Measurements from ENCODE around the gene TRIM5.
A peak's percentile ranks its signal among the peaks of the same experiment; 100 is the strongest.
"Not testable (repeated sequence)": the region's sequence is repeated elsewhere in the genome, so short reads cannot be mapped to it uniquely, and the experiment has no call there.

TRIM5 gene, protein sequence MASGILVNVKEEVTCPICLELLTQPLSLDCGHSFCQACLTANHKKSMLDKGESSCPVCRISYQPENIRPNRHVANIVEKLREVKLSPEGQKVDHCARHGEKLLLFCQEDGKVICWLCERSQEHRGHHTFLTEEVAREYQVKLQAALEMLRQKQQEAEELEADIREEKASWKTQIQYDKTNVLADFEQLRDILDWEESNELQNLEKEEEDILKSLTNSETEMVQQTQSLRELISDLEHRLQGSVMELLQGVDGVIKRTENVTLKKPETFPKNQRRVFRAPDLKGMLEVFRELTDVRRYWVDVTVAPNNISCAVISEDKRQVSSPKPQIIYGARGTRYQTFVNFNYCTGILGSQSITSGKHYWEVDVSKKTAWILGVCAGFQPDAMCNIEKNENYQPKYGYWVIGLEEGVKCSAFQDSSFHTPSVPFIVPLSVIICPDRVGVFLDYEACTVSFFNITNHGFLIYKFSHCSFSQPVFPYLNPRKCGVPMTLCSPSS

DNA sequence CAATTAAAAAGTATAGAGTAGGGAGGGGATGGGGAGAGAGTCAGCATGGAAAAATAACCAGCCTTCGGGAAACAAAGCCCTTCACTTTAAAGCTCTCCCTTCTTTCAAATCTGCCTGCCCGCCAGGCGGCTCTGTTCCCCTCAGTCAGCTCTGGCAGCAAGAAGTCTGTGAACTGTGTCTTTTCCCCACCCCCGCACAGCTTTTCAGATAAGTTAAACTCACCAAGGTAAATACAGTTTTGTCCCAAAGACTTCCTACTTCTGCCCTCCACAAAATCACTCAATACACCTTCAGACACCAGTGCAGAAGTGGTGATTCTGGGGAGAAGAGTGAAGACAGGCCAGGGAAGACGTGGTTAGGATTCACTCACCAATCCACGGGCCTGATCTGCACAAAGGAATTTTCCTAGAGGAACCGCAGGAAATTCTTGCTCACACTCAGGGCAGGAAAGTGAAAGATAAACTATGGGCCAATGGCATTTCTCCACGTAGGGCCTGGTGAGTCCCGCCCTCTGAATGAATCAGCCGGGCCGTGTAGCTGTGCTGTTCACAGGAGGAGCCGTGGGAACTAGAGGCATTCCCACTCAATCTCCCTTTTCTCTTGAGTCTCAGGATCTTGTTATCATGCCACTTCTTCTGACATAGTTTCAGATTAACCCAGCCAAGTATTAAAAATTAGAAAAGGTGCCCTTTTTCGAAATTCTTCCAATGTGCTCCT, at the start of gene TRIM5:
Gene TRIM5 (minus strand): TSS at position 429 of the 717 bp plus-strand sequence. CDS start 4,897 bp downstream, outside the sequence.
- DNase-seq = peak; percentile 98

DNA sequence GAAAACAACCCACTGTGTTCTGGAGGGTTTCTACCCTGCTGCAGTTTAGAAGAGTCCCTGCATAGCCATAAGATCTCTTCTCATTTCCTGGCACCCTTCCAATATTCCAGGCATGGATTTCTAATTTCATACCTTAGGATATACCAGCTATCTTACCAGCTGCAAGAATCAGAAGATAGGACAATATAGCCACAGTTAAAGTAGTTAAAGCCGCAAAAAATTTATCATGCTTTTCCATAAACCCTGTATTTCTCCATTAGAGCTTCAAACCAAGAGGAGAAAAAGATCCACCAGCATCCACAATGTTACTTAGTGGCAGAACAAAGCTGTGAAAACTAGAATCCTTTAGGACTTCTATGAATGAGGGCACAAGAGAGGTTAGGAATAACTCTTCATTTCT, 42.8 kb upstream of the TRIM5 start:
- DNase-seq = no peak

DNA sequence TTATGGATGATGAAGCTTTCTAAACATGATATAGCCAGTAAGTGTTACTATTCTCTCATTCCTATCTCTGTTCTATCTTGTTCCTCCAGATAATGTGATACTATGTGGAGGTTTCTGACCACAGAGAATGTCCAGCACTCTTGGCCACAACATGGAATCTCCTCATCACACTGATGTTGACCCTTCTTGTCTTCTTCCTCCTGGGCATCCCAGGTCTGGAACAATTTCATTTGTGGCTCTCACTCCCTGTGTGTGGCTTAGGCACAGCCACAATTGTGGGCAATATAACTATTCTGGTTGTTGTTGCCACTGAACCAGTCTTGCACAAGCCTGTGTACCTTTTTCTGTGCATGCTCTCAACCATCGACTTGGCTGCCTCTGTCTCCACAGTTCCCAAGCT, 41.5 kb upstream of the TRIM5 start:
- DNase-seq = no peak

- DNase-seq = no peak
Measured at GRCh38 chr11:5722622-5723021, 37.7 kb upstream of the TRIM5 start.

DNA sequence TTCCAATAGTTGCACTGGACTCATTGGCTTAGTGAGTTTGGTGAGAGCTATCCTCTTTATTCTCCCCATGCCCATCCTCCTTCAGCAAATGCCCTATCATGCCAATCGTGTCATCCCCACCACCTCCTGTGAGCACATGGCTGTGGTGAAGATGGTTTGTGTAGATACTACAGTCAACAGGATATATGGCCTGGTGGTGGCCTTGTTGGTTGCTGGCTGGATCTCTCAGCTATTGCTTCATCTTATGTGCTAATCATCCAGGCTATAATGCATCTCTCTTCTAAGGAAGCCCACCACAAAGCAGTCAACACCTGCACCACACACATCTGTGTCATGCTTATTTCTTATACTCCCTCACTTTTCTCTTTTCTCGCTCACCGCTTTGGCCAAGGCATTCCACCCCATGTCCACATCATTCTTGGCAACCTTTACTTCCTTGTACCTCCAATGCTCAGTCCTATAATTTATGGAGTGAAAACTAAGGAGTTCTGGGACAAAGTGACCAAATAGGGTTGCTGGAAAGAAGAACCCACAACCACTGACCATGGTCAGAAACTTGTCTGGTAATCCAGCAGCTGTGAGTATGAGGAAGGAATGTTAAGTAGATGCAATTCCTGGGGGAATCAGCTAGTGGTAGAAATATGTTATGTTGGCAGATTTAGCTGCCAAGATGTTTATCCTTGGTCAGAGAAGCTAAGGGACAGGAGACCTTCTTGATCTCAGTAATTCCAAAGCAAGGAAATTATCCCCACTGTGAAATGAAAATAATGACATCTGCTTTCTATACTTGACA, 35.0 kb upstream of the TRIM5 start:
- DNase-seq = no peak

- not testable (repeated sequence) for DNase-seq
Measured at GRCh38 chr11:5716518-5716917, 31.6 kb upstream of the TRIM5 start.

DNA sequence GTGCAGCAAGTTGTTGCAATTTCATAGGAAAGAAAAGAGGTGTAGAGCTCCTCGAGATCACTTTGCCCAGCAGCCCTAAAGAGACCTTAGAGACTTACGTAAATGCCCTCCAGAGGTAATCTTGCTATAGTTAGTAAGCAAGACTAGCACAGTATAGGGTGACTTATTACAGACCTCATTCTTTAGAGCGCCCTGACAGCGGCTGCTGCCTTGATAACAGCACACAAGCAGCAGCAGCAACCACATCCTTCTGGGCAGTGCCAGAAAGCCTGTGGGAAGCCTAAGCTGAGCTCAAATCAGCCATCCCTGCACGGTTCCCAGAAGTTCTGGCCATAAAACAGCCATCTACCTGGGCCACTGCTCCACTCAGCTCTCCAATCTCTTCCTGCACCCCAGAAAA, 28.8 kb upstream of the TRIM5 start:
- no peak for DNase-seq

DNA sequence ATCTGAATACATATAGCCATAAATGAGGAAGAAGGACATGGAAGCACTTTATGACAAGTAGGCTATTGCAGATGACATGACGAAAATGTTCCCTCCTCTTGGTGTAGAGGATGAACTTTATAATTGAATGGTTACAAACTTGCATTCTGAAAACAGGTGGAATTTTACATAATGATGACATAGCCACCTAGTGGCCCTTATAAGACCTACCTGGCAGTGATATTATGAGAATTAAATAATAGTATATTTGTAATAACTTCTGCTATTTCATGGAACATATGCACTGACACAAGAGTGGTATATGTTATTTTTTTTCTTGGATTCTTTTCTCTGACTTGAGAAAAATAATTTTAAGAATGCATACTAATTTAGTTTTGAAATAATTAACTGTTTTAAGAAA, 27.6 kb upstream of the TRIM5 start:
- DNase-seq = no peak

GRCh38 chr11:5705688-5706087, 20.8 kb upstream of the TRIM5 start:
- no peak for DNase-seq

DNA sequence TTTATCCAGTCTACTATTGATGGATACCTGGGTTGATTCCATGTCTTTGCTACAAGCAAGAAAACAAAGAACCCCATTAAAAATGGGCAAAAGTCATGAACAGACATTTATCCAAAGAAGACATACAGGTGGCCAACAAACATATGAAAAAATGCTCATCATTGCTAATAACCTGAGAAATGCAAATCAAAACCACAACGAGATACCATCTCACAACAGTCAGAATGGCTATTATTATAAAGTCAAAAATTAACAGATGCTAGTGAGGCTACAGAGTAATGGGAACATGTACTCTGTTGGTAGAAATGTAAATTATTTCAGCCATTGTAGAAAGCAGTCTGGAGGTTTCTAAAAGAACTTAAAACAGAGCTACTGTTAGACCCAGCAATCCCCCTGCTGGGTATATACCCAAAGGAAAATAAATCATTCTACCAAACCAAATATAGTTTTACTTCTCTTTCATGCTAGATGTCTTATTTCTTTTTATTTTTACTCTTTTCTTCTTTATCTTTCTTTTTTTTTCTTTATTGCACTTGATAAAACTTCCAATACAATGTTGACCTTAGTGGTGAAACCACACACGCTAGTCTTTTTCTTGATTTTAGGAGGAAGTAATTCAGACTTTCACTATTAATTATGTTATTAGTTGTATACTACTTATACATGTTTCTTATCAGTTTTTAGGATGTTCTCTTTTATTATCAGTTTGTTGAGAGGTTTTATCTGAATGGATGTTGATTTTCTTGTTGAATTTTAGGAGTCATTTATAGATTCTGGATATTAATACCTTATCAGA, 19.1 kb upstream of the TRIM5 start:
- no peak for DNase-seq

DNA sequence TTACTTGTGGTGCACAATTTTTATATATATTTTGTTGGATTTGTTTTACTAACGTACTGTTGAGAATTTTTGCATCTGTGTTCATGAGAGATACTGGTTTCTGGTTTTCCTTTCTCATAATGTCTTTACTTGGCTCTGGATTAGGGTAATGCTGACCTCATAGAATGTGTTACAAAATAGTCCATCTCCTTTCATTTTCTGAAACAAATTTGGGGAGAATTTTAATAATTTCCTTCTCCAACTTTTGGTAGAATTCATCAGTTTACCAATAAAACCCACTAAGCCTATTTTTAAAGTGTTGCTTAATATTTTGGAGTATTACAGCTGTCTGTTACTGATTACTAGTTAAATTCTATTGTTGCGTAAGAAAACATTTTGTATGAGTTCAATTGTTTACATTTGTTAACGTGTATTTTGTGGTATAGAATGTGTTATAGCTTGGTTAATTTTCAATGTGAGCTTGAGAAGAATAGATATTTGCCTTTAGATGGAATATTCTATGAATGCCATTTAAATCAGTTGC, 16.2 kb upstream of the TRIM5 start:
- no peak for DNase-seq

DNA sequence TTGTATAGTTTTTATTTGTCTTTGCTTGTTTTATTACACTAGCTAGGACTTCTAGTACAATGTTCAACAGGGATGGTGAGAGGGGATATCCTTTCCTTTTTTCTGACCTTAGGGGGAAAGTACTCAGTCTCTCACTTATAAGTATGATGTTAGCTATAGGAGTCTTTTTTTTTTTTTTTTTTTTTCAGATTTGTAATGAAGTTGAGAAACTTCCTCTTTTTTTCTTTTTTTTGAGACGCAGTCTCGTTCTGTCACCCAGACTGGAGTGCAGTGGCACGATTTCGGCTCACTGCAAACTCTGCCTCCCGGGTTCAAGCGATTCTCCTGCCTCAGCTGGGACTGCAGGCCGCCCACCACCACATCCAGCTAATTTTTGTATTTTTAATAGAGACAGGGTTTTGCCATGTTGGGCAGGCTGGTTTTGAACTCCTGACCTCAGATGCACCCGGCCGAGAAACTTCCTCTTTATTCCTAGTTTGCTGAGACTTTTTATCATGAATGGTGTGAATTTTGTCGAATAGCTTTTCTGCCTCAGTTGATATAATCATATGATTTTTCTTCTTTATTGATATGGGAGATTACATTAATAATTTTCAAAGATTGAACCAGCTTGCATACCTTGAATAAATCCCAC, 15.7 kb upstream of the TRIM5 start:
- DNase-seq = no peak

- no peak for DNase-seq
Measured at GRCh38 chr11:5698281-5698680, 13.4 kb upstream of the TRIM5 start.

DNA sequence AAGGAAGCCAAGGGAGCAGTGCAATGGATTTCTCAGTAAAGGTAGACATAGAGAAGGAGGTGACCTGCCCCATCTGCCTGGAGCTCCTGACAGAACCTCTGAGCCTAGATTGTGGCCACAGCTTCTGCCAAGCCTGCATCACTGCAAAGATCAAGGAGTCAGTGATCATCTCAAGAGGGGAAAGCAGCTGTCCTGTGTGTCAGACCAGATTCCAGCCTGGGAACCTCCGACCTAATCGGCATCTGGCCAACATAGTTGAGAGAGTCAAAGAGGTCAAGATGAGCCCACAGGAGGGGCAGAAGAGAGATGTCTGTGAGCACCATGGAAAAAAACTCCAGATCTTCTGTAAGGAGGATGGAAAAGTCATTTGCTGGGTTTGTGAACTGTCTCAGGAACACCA, 11.3 kb upstream of the TRIM5 start:
- no peak for DNase-seq

DNA sequence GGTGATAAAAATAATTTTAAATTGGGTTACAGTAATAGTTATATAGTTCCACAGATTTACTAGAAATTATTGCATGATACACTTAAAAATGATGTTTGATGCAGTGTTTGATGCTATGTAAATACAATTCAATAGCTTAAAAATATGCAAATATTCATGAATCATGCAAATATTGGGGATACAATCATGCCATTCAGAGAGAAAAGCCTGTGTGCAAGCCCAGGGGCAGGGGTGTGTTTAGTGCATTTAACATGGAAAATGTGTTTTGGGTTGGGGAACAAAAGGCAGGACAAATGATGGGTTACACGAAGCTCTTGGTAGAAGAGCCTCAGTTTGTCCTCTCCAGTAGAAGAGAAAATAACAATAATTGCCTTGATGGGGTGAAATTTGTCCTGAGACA, 10.7 kb upstream of the TRIM5 start:
- DNase-seq = no peak

DNA sequence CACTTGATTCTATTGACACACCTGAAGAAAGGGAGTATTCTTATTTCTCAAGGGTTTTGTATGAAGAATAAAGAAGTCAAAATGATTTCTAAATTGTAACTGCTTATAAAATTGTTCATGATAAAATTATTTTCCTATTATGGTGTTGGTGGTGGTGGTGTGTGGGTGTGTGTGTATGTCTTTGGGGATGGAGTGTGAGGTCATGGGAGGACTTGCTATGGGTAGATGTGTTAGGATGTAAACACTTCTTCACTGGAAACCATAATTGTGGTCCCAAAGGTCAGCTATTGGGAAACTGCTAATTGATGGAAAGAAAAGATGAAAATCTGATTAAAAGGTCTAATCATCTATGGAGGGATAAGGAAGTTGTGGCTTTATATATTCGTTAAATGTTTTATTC, 9.8 kb upstream of the TRIM5 start:
- no peak for DNase-seq

- no peak for DNase-seq
Measured at GRCh38 chr11:5691964-5692361, 7.1 kb upstream of the TRIM5 start.

- DNase-seq = not testable (repeated sequence)
Measured at GRCh38 chr11:5691238-5691963, 6.5 kb upstream of the TRIM5 start.

DNA sequence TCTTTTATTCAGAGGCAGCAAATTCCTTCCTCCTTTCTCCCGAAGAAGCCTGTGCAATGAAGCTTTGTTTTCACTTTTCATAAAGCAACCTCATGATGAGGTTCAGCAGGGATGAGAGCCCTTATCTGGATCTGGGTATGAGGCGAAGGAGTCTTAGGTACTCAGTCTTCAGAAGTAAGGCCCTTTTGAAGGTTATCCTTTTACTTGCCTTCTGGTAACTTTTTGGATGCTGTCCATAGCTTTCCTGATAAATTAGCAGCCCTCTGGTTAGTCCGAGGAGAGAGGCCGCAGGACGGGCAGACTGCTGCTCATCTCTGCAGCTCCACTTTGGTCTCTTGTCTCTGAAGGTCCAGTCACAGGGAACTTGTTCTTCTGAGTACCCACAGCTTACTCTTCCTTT, 5.9 kb upstream of the TRIM5 start:
- peak; percentile 41 for DNase-seq

GRCh38 chr11:5690216-5690615, 5.3 kb upstream of the TRIM5 start:
- peak; percentile 51 for DNase-seq

DNA sequence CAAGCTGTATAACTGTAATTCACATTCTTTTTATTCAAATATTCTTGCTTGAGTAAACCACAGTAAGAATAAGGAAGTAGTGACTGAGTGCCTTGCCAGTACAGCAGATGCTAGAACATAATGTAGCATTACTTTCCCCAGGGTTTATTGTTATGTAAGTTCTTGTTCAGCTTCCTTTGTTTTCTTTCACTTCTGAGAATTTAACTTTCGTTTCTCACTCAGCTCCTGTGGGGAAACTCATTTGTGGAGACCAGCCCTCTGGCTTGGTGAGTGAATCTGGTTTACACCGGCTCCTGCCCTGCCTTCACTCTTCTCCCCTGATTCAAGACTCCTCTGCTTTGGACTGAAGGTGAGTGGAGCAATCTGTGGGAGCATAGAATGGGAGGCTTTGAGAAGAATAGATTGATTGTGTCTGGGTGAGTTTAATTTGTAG, 4.7 kb upstream of the TRIM5 start, which contains the start of gene TRIM22:
Gene TRIM22 (plus strand): TSS at position 240 of the 433 bp plus-strand sequence. CDS start 6,443 bp downstream, outside the sequence.
- DNase-seq = peak; percentile 64

All from kidney glomerular epithelial cell (primary cell).